ENCODE results near the gene FSTL4.

DNA sequence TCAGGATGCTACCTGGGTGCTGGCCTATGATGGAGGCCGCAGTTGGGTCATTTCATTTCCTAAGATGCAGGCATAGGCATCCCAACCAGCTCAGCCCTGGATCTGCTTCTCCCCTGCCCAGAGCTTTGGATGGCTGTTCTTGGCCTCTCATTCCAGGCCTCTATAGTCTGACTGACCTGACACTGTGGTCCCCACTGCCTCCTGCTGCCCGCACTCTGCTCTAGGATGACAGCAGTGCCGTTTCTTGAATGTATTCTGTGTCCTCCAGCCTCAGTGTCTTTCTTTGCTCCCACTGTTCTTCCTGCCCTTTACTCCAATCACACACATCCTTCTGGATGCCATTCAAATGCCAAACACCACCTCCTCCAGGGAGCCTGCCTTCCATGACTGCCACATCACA, 324.8 kb downstream of the FSTL4 start:
- no peak for TF ChIP-seq CTCF (IDR thresholded peaks at IDR 0.05)
- TF ChIP-seq POLR2A (IDR thresholded peaks at IDR 0.05), result no peak

Measured in lower leg skin (tissue), 3 donors.